Right lobe of liver (tissue), 6 donors: ENCODE results near the gene CDH23. TPM values are rescaled to one million over a fixed set of nuclear protein-coding genes. Genes with fewer than 3 reads are reported as not detected.

Source experiments
- ATAC-seq, 4 donors: fragments of 200-7000 bp; cut with Tn5 transposase; one replicate each; pipeline ENCODE4 v1.9.1; 2020; ENCODE audit warnings: mild to moderate bottlenecking in 4 of 4, moderate library complexity in 4 of 4
- DNase-seq, 3 donors: peaks; one replicate each; pipeline ENCODE4 v3.0.0-alpha.2; 2020
- H3K27ac ChIP-seq, 3 donors: fragments of 200-600 bp; one replicate each; pipeline ENCODE4 v1.8.0; 2022
- H3K27me3 ChIP-seq, 2 donors: fragments of 200-600 bp; one replicate each; pipeline ENCODE4 v1.8.0; 2022
- H3K36me3 ChIP-seq, 4 donors: fragments of 200-600 bp; sonication (generic) in 1 of 4; one replicate each; pipeline versions ENCODE4 v1.5.1 to v1.8.0; 2017 to 2022; ENCODE audit warnings: control low read depth in 1 of 4
- H3K4me1 ChIP-seq, 4 donors: fragments of 200-600 bp; sonication (generic) in 1 of 4; one replicate each; pipeline versions ENCODE4 v1.5.1 to v1.8.0; 2017 to 2022; ENCODE audit warnings: control low read depth in 1 of 4
- H3K4me3 ChIP-seq, 3 donors: fragments of 200-600 bp; one replicate each; pipeline ENCODE4 v1.8.0; 2022
- H3K9me3 ChIP-seq, 4 donors: fragments of 200-600 bp; sonication (generic) in 1 of 4; one replicate each; pipeline versions ENCODE4 v1.5.1 to v1.8.0; 2017 to 2022; ENCODE audit warnings: control low read depth in 1 of 4
- CTCF ChIP-seq, 4 donors: fragments of 200-600 bp in 3 of 4; fragments of 450-650 bp in 1 of 4; IDR thresholded peaks; one replicate each; pipeline versions ENCODE4 v1.5.1 to v1.8.0; 2016 to 2022; ENCODE audit warnings: antibody characterized with exemption in 4 of 4, mild to moderate bottlenecking in 2 of 4
- POLR2A ChIP-seq: fragments of 450-650 bp; IDR thresholded peaks from one replicate; pipeline ENCODE4 v1.6.1; 2017; ENCODE audit warnings: antibody characterized with exemption, mild to moderate bottlenecking
- WGBS: methylation state at CpG from one replicate; pipeline ENCODE4 v1.1.6; 2018; ENCODE audit warnings: low coverage, low lambda C conversion rate; ENCODE audit not compliant: insufficient coverage; ENCODE audit errors: missing lambda C conversion rate; 5-methylcytosine and 5-hydroxymethylcytosine counted together
- intact Hi-C, 2 donors: fragments of 100-400 bp; cut with DNase I; formaldehyde crosslinking; loops; one replicate each; pipeline versions ENCODE4 v1.11.2 to v1.14.1; 2022
- total RNA-seq, 6 experiments: library from RNA; depleted of rRNA in 2 of 6; stranded (reverse); fragments of >200 nt in 2 of 6; fragmentation: NEBNext Ultra II Directional in 3 of 6; extraction: Animal tissue kit (Norgen Biotek cat#: 25700) in 3 of 6; gene quantifications; one replicate each; pipeline versions ENCODE4 v1.1.0 to v1.2.4, GENCODE V29; 2016 to 2023
- donor health status: DM: no; HTN: yes; CAD: no.
- donor health status: DM: no; HTN: no; CAD: no.
- donor health status: DM: no; HTN: no; CAD: no.
- donor health status: DM: no; HTN: yes; CAD: no.
- donor health status: DM: no; HTN: yes; CAD: no.

The CDH23 gene
- total RNA-seq, 6 experiments from 2014 or later: 3.3 to 19.7 (median 6.3) TPM

DNA sequence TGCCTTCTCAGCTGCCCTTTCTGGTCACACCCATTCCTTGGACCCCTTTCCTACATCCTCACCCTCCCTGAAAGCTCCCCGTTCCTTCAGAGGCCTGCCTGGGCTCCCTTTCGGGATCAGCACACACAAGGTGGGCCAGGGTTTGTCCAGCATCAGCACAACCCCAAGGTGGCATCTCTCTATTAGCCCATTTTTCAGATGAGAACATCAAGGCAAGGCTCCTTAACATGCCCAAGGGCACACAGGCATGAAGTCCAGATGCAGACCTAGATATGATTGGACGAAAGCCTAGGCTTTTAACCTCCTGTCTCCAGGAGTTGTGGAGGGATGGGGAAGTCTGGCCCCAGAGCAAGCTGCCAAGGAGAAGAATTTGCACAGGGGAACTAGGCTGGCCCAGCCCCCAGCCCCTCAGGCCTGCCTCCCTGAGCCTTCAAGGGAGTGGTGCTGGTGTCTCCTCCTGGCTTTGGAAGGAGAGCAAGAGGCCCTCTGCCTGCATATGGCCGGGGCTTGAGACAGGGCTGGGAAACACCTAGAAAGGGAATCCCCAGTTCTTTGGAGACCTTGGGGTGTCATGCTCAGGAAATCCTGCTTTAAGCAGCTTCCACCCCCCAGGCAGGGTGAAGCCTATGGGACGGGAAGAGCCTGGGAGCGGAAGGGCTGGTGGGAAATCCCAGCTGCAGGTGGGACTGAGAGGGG is 385.6 kb downstream of the CDH23 start:
- TF ChIP-seq POLR2A (no peak), CTCF (IDR thresholded peaks at IDR 0.05) (no peak)

GRCh38 chr10:71782917-71783490 is 386.3 kb downstream of the CDH23 start:
- no peak overlapping the region for H3K27ac ChIP-seq
- TF ChIP-seq CTCF (IDR thresholded peaks at IDR 0.05) (no peak), POLR2A (no peak)
- DNase-seq (peak in 1 of 3 donors; percentile 53), ATAC-seq (peak; percentile 29 to 69 (median 59))
- intact Hi-C loops: no loop called here
- H3K36me3 ChIP-seq: no peaks in the 10 kb centered on the region
- H3K4me3 ChIP-seq: no peak overlapping the region
- no peaks in the 10 kb centered on the region for H3K4me1 ChIP-seq
- no peaks in the 10 kb centered on the region for H3K27me3 ChIP-seq
- 40% methylated on average over 5 of the region's 7 CpGs for WGBS
- no peaks in the 10 kb centered on the region for H3K9me3 ChIP-seq

More for the DNA sequence above, 385.6 kb downstream of the CDH23 start:
- peak in 1 of 3 donors; percentile 48 for DNase-seq
- ATAC-seq: peak in 3 of 4 donors; percentile 8 to 61 (median 29)
- intact Hi-C loops: no loop called here
- no peak overlapping the region for H3K4me3 ChIP-seq
- no peaks in the 10 kb centered on the region for H3K4me1 ChIP-seq
- H3K27me3 ChIP-seq: no peaks in the 10 kb centered on the region
- WGBS: 73% methylated on average over 3 of the region's 6 CpGs
- no peaks in the 10 kb centered on the region for H3K36me3 ChIP-seq
- no peak overlapping the region for H3K27ac ChIP-seq
- H3K9me3 ChIP-seq: no peaks in the 10 kb centered on the region

DNA sequence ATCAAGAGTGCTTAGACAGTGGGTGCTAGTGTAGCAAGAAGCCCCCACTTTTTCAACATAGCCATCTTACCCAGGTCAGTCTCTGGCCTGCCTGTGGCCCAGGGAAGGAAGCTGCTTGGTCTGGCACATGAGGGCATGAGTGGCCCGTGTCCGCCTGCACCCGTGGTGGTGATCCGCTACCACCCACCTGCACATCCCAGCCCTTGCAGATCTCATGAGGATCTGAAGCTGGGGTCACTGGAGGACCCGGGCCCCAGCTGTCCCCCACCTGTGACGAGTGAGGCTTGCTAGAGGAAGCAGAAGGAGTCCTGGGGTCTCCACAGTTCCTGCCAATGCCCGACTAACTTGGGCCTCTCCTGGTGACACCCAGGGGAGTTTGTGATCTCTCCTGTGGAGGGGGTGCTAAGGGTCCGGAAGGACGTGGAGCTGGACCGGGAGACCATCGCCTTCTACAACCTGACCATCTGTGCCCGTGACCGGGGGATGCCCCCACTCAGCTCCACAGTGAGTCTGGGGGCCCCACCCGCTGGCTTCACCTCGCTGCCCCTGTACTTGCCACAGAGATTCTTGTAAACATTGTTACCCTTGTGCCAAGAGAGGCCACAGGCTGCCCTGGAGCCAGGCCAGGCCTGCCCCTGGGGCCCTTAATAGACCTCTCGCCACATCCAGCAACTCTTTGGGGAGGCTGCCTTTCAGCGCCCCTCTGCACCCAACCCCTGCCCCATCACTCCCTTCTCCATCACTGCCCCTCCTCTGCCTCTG is 387.4 kb downstream of the CDH23 start:
- H3K9me3 ChIP-seq: no peaks in the 10 kb centered on the region
- intact Hi-C loops: no loop called here
- no peaks in the 10 kb centered on the region for H3K36me3 ChIP-seq
- no peak overlapping the region for H3K4me3 ChIP-seq
- DNase-seq (peak in 1 of 3 donors; percentile 7), ATAC-seq (no peak)
- H3K4me1 ChIP-seq: no peaks in the 10 kb centered on the region
- H3K27ac ChIP-seq: no peak overlapping the region
- H3K27me3 ChIP-seq: no peaks in the 10 kb centered on the region
- WGBS: 46% methylated on average over 2 of the region's 17 CpGs
- TF ChIP-seq POLR2A (no peak), CTCF (IDR thresholded peaks at IDR 0.05) (no peak)

- no peak for TF ChIP-seq POLR2A
- TF ChIP-seq CTCF (IDR thresholded peaks at IDR 0.05): no peak
- 84% methylated on average over 9 of the region's 18 CpGs for WGBS
Measured at GRCh38 chr10:71784679-71785272, 388.1 kb downstream of the CDH23 start.

More at GRCh38 chr10:71784679-71785272, 388.1 kb downstream of the CDH23 start:
- H3K4me3 ChIP-seq: no peak overlapping the region
- DNase-seq (no peak), ATAC-seq (no peak)
- no peaks in the 10 kb centered on the region for H3K36me3 ChIP-seq
- intact Hi-C loops: no loop called here
- no peaks in the 10 kb centered on the region for H3K9me3 ChIP-seq
- no peaks in the 10 kb centered on the region for H3K4me1 ChIP-seq
- H3K27ac ChIP-seq: no peak overlapping the region
- H3K27me3 ChIP-seq: no peaks in the 10 kb centered on the region
